ENCODE results near the gene ZNF563. TPM values are rescaled to one million over a fixed set of nuclear protein-coding genes. Genes with fewer than 3 reads are reported as not detected.

The ZNF563 gene
- total RNA-seq, 1 experiment from 2014 or later: 1.9 TPM

GRCh38 chr19:12270854-12271253, 62.6 kb downstream of the ZNF563 start:
- H4K5ac ChIP-seq (ENCODE audit: insufficient read length, low read depth, low read length): no peak overlapping the region
- peaks cover 86 to 88% of the 10 kb centered on the region in 2 experiments for H3K9me3 Mint-ChIP-seq
- H3K23ac ChIP-seq (ENCODE audit: insufficient read length, low read depth, low read length): no peak overlapping the region
- H3K4ac ChIP-seq (ENCODE audit: low read depth, low read length): no peak overlapping the region
- no peak overlapping the region for H3K9ac ChIP-seq (ENCODE audit: extremely low read depth, insufficient read length, low read length)
- H2BK5ac ChIP-seq (ENCODE audit: insufficient read length, low read length): no peak overlapping the region
- H4K20me1 ChIP-seq (ENCODE audit: control insufficient read depth, insufficient read depth, insufficient read length): no peaks in the 10 kb centered on the region
- no peaks in the 10 kb centered on the region for H3K79me1 ChIP-seq (ENCODE audit: insufficient read depth, low read depth, low read length, poor library complexity, severe bottlenecking)
- peaks cover 50 to 61% (median 57%) of the 10 kb centered on the region in 3 experiments for H3K36me3 Mint-ChIP-seq (ENCODE audit: insufficient read depth in 1 of 3, low read depth in 3 of 3)
- H3T11ph ChIP-seq (ENCODE audit: low read length): no peak overlapping the region
- H3K27ac ChIP-seq (ENCODE audit: insufficient read length, low read depth, low read length): no peak overlapping the region
- no peak overlapping the region for H4K8ac ChIP-seq (replicated peaks; ENCODE audit: insufficient read length, low read depth, low read length)
- no peak overlapping the region for H2AFZ ChIP-seq (ENCODE audit: low read length)
- H3K27ac Mint-ChIP-seq: no peak overlapping the region
- H3K14ac ChIP-seq (ENCODE audit: insufficient read depth, low read length): no peak overlapping the region
- no CpG with 5 or more reads among the region's 2 CpGs for WGBS (ENCODE audit: extremely low coverage, insufficient read length, low lambda C conversion rate)
- H3K18ac ChIP-seq (ENCODE audit: insufficient read length, low read depth, low read length): no peak overlapping the region
- no peak overlapping the region for H4K91ac ChIP-seq (ENCODE audit: insufficient read length, low read depth, low read length)
- TF ChIP-seq CTCF (conservative IDR thresholded peaks at IDR 0.05): no peak
- H2BK12ac ChIP-seq (ENCODE audit: insufficient read length, low read depth, low read length): no peak overlapping the region
- no peak overlapping the region for H2BK20ac ChIP-seq (ENCODE audit: low read depth, low read length, poor library complexity, severe bottlenecking)
- H2BK15ac ChIP-seq (ENCODE audit: low read depth, low read length): no peak overlapping the region
- no peaks in the 10 kb centered on the region; the same call in 1 of the 2 replicates for H3K79me2 ChIP-seq (ENCODE audit: insufficient read depth, low read length)
- no peak overlapping the region for H3K56ac ChIP-seq (ENCODE audit: insufficient read length, low read depth, low read length)
- no peak overlapping the region for H2BK120ac ChIP-seq (ENCODE audit: low read depth, low read length, poor library complexity, severe bottlenecking)
- H3K27me3 ChIP-seq (ENCODE audit: insufficient read depth, low read length): no peaks in the 10 kb centered on the region
- H3K4me2 ChIP-seq (ENCODE audit: insufficient read depth, insufficient read length, low read length): no peak overlapping the region
- H3K27me3 Mint-ChIP-seq (ENCODE audit: low read depth): peaks cover 1% of the 10 kb centered on the region; the same call in 1 of the 2 replicates
- no peaks in the 10 kb centered on the region for H3K4me1 Mint-ChIP-seq
- H3K23me2 ChIP-seq (ENCODE audit: insufficient read length, low read depth, low read length, poor library complexity, severe bottlenecking): no peaks in the 10 kb centered on the region
- H3K4me1 ChIP-seq (ENCODE audit: insufficient read depth, low read length): no peaks in the 10 kb centered on the region
- H3K9me3 ChIP-seq (ENCODE audit: control insufficient read depth, low read depth, low read length): peaks cover 65% of the 10 kb centered on the region
- no peak overlapping the region for H2AK5ac ChIP-seq (ENCODE audit: insufficient read length, low read length)
- H3K4me3 Mint-ChIP-seq: no peak overlapping the region
- no peak for DNase-seq

Other genes with a start within 250 kb of the ZNF563 start
- gene ZNF20, start 193.3 kb downstream of the ZNF563 start, total RNA-seq (2021): 5.6 and 5.7 TPM in 2 replicates
- gene ZNF625, start 176.9 kb downstream of the ZNF563 start, total RNA-seq (2021): 28.1 and 30.7 TPM in 2 replicates
- 9.8 and 10.8 TPM in 2 replicates for gene ZNF136, start 170.5 kb downstream of the ZNF563 start, total RNA-seq (2021)
- 6.6 and 6.9 TPM in 2 replicates for gene ZNF44, start 38.8 kb downstream of the ZNF563 start, total RNA-seq (2021)
- 3.7 and 4.0 TPM in 2 replicates for gene ZNF442, start 32.0 kb upstream of the ZNF563 start, total RNA-seq (2021)
- gene ZNF799, start 67.6 kb upstream of the ZNF563 start, total RNA-seq (2021): 4.1 and 5.2 TPM in 2 replicates
- gene ZNF443, start 107.4 kb upstream of the ZNF563 start, total RNA-seq (2021): 9.4 TPM in 2 replicates
- 2.1 and 3.8 TPM in 2 replicates for gene ZNF709, start 151.2 kb upstream of the ZNF563 start, total RNA-seq (2021)
- 9.4 and 11.3 TPM in 2 replicates for gene ZNF564, start 217.8 kb upstream of the ZNF563 start, total RNA-seq (2021)